A673 (cell line): ENCODE data around the gene TAF1. TPM values are rescaled to one million over a fixed set of nuclear protein-coding genes. Genes with fewer than 3 reads are reported as not detected.
"Not testable (repeated sequence)": the region's sequence is repeated elsewhere in the genome, so short reads cannot be mapped to it uniquely, and the experiment has no call there.

ENCODE experiments used
- BruUV-seq: library from RNA; stranded (reverse); fragments of 400-500 nt; replicated peaks from 2 replicates; lab custom pipeline; 2021; lab: Mats Ljungman, UMichigan
- CTCF ChIA-PET: fragments of 300-600 bp; sonication (Branson Sonifier 250); formaldehyde crosslinking; loops from one replicate; lab custom pipeline; 2022; ENCODE audit warnings: antibody characterized with exemption; lab: Charles Lee
- POLR2A ChIA-PET: fragments of 300-600 bp; sonication (Branson Sonifier 250); formaldehyde crosslinking; loops from one replicate; lab custom pipeline; 2022; ENCODE audit warnings: antibody characterized with exemption; ENCODE audit not compliant: low non-redundant PET; lab: Charles Lee
- DNase-seq: peaks from one replicate; pipeline ENCODE4 v3.0.0-alpha.2; 2015; ENCODE audit warnings: low spot score
- H3K27ac ChIP-seq: fragments of 200-600 bp; sonication (generic); 2 replicates; pipeline ENCODE4 v1.5.1; 2016; ENCODE audit warnings: mixed run types, low read depth, mild to moderate bottlenecking, mixed read lengths, antibody characterized with exemption, low read length; ENCODE audit not compliant: poor library complexity, severe bottlenecking
- H3K27me3 ChIP-seq: fragments of 200-600 bp; sonication (generic); replicated peaks from 2 replicates; pipeline ENCODE4 v1.6.1; 2017; ENCODE audit warnings: mixed run types, low read depth, mild to moderate bottlenecking, mixed read lengths, antibody characterized with exemption, low read length; ENCODE audit not compliant: insufficient read depth, poor library complexity
- H3K36me3 ChIP-seq: fragments of 200-600 bp; sonication (generic); 2 replicates; pipeline ENCODE4 v1.6.1; 2016; ENCODE audit warnings: mixed run types, mild to moderate bottlenecking, mixed read lengths, antibody characterized with exemption, low read length; ENCODE audit not compliant: insufficient read depth, poor library complexity, severe bottlenecking
- H3K4me1 ChIP-seq: fragments of 200-600 bp; sonication (generic); 2 replicates; pipeline ENCODE4 v1.6.1; 2017; ENCODE audit warnings: mixed run types, mild to moderate bottlenecking, mixed read lengths, antibody characterized with exemption, low read length; ENCODE audit not compliant: insufficient read depth, poor library complexity, severe bottlenecking
- H3K4me3 ChIP-seq: fragments of 200-600 bp; sonication (generic); 2 replicates; pipeline ENCODE4 v1.5.1; 2016; ENCODE audit warnings: low read depth, mixed run types, mild to moderate bottlenecking, mixed read lengths, low read length; ENCODE audit not compliant: poor library complexity, severe bottlenecking
- H3K9me3 ChIP-seq: fragments of 200-600 bp; sonication (generic); 2 replicates; pipeline ENCODE4 v1.6.1; 2016; ENCODE audit warnings: mixed run types, low read depth, mild to moderate bottlenecking, mixed read lengths, antibody characterized with exemption, low read length; ENCODE audit not compliant: poor library complexity, severe bottlenecking
- CTCF ChIP-seq: fragments of 300-800, 200-600 bp; sonication (generic); conservative IDR thresholded peaks from 2 replicates; pipeline ENCODE4 v1.5.1; 2017; ENCODE audit warnings: low read depth, mild to moderate bottlenecking, antibody characterized with exemption, low read length, moderate library complexity, mixed read lengths
- EZH2 ChIP-seq: fragments of 200-600 bp; sonication (generic); IDR thresholded peaks from 2 replicates; pipeline ENCODE4 v1.6.1; 2017; ENCODE audit warnings: borderline replicate concordance, low read depth, mild to moderate bottlenecking, mixed read lengths, antibody characterized with exemption, low read length; ENCODE audit not compliant: poor library complexity, severe bottlenecking
- intact Hi-C: fragments of 100-400 bp; cut with micrococcal nuclease; formaldehyde crosslinking; loops from one replicate; pipeline ENCODE4 v1.10.0; 2022; ENCODE audit not compliant: unreplicated experiment
- total RNA-seq: library from RNA; stranded (reverse); gene quantifications from 2 replicates; pipeline ENCODE4 v1.2.3, GENCODE V29; 2021

TAF1 gene
- total RNA-seq, 1 experiment from 2014 or later: 30.3 TPM

GRCh38 chrX:71367396-71367795 lies 1.2 kb downstream of the TAF1 start:
- Histone ChIP-seq H3K27ac (peak overlapping the region; percentile 82), H3K36me3 (peaks cover 9% of the 10 kb centered on the region), H3K27me3 (no peaks in the 10 kb centered on the region), H3K9me3 (no peaks in the 10 kb centered on the region), H3K4me1 (peaks cover 5% of the 10 kb centered on the region), H3K4me3 (peak overlapping the region; percentile 69)
- CTCF ChIA-PET: no interaction called here
- no peak for DNase-seq
- BruUV-seq: no TSS peak
- POLR2A ChIA-PET: no interaction called here
- TF ChIP-seq EZH2: no peak
- TF ChIP-seq CTCF: no peak
- intact Hi-C loops: loop anchor here (5.0 kb wide), 1 partner anchor 115 kb away; the partner anchor contains the start of gene ZMYM3

GRCh38 chrX:71372388-71372787 lies 6.2 kb downstream of the TAF1 start:
- no peak for DNase-seq
- H3K27ac ChIP-seq: no peak overlapping the region
- intact Hi-C loops: no loop called here
- no peak for TF ChIP-seq CTCF
- TF ChIP-seq EZH2: no peak
- no peaks in the 10 kb centered on the region for H3K9me3 ChIP-seq
- no TSS peak for BruUV-seq
- peaks cover 41% of the 10 kb centered on the region for H3K36me3 ChIP-seq
- peaks cover 5% of the 10 kb centered on the region for H3K4me1 ChIP-seq
- POLR2A ChIA-PET: no interaction called here
- H3K27me3 ChIP-seq: no peaks in the 10 kb centered on the region
- no peak overlapping the region for H3K4me3 ChIP-seq
- CTCF ChIA-PET: no interaction called here

GRCh38 chrX:71378732-71379131 lies 12.6 kb downstream of the TAF1 start:
- Histone ChIP-seq H3K4me3 (no peak overlapping the region), H3K27me3 (no peaks in the 10 kb centered on the region), H3K36me3 (peaks cover 78% of the 10 kb centered on the region), H3K9me3 (no peaks in the 10 kb centered on the region), H3K4me1 (no peaks in the 10 kb centered on the region), H3K27ac (no peak overlapping the region)
- BruUV-seq: no TSS peak
- CTCF ChIA-PET: no interaction called here
- POLR2A ChIA-PET: no interaction called here
- intact Hi-C loops: no loop called here
- no peak for DNase-seq
- TF ChIP-seq EZH2: no peak
- no peak for TF ChIP-seq CTCF

- POLR2A ChIA-PET, H3K27ac ChIP-seq, intact Hi-C loops, H3K4me3 ChIP-seq, DNase-seq, H3K4me1 ChIP-seq, CTCF ChIA-PET, BruUV-seq, H3K9me3 ChIP-seq, H3K27me3 ChIP-seq: not testable (repeated sequence)
- peaks cover 61% of the 10 kb centered on the region for H3K36me3 ChIP-seq
Measured at GRCh38 chrX:71391725-71392124, 25.6 kb downstream of the TAF1 start.
